GM12878 (cell line): ENCODE measurements around the gene SHANK1. TPM values are rescaled to one million over a fixed set of nuclear protein-coding genes. Genes with fewer than 3 reads are reported as not detected.
"Not testable (repeated sequence)": the region's sequence is repeated elsewhere in the genome, so short reads cannot be mapped to it uniquely, and the experiment has no call there.

Source experiments
- ATAC-seq: fragments of 200-7000 bp; cut with Tn5 transposase; 3 replicates; pipeline ENCODE4 v1.9.1; 2020; ENCODE audit warnings: mild to moderate bottlenecking, moderate library complexity
- BruUV-seq: library from RNA; stranded (reverse); fragments of 400-500 nt; replicated peaks from 2 replicates; lab custom pipeline; 2021; lab: Mats Ljungman, UMichigan
- CTCF ChIA-PET: fragments of 300-600 bp; sonication (Branson Sonifier 250); formaldehyde crosslinking; extraction: SDS; loops from one replicate; lab custom pipeline; 2021; ENCODE audit warnings: inconsistent platforms; lab: Yijun Ruan, JAX
- POLR2A ChIA-PET: fragments of 350-600 bp; formaldehyde crosslinking; extraction: SDS; loops from one replicate; lab custom pipeline; 2021; ENCODE audit warnings: inconsistent platforms; lab: Charles Lee
- RAD21 ChIA-PET: fragments of 300-600 bp; sonication (Branson Sonifier 250); formaldehyde crosslinking; loops from one replicate; lab custom pipeline; 2023; ENCODE audit warnings: antibody characterized with exemption; ENCODE audit not compliant: unreplicated experiment; lab: Charles Lee
- SMC1A ChIA-PET: fragments of 300-600 bp; sonication (Branson Sonifier 250); formaldehyde crosslinking; loops from one replicate; lab custom pipeline; 2023; ENCODE audit not compliant: unreplicated experiment, uncharacterized antibody; lab: Charles Lee
- DNase-seq: peaks from one replicate; pipeline ENCODE4 v3.0.0-alpha.2; 2011; ENCODE audit warnings: low read depth, low spot score
- FAIRE-seq: peaks from 3 replicates; lab custom pipeline; 2011; peaks lifted over from hg19 to GRCh38; lab: Jason Lieb, UNC
- H2AFZ ChIP-seq: 2 replicates; pipeline ENCODE4 v1.6.0; 2011; ENCODE audit warnings: low read depth, low read length, control low read depth; ENCODE audit not compliant: control insufficient read depth
- H3K27ac ChIP-seq: 2 replicates; pipeline ENCODE4 v1.5.1; 2011; ENCODE audit warnings: control low read depth; ENCODE audit not compliant: control insufficient read depth, insufficient read depth
- H3K27me3 ChIP-seq, 2 experiments: replicated peaks in 1 of 2; 2 replicates each; pipeline versions ENCODE4 v1.6.0 to v1.6.1; 2011; ENCODE audit warnings: low read length in 1 of 2; ENCODE audit not compliant: control insufficient read depth in 2 of 2, insufficient read depth in 2 of 2
- H3K36me3 ChIP-seq, 2 experiments: 2 replicates each; pipeline ENCODE4 v1.5.1; 2011; ENCODE audit warnings: low read length in 1 of 2; ENCODE audit not compliant: control insufficient read depth in 2 of 2, insufficient read depth in 2 of 2
- H3K4me1 ChIP-seq: 2 replicates; pipeline ENCODE4 v1.6.1; 2011; ENCODE audit warnings: mild to moderate bottlenecking, low read length, moderate library complexity, mixed read lengths; ENCODE audit not compliant: control insufficient read depth, insufficient read depth
- H3K4me2 ChIP-seq: 2 replicates; pipeline ENCODE4 v1.6.0; 2011; ENCODE audit warnings: control low read depth; ENCODE audit not compliant: control insufficient read depth, insufficient read depth
- H3K4me3 ChIP-seq: fragments of 200-600 bp; sonication (generic); 2 replicates; pipeline ENCODE4 v1.5.1; 2016
- H3K79me2 ChIP-seq: 2 replicates; pipeline ENCODE4 v1.6.0; 2011; ENCODE audit warnings: low read length; ENCODE audit not compliant: control insufficient read depth, insufficient read depth
- H3K9ac ChIP-seq: 2 replicates; pipeline ENCODE4 v1.8.0; 2011; ENCODE audit warnings: low read length, control low read depth, mixed read lengths; ENCODE audit not compliant: control insufficient read depth, insufficient read depth
- H3K9me3 ChIP-seq: replicated peaks from 3 replicates; pipeline ENCODE4 v1.5.1; 2011; ENCODE audit warnings: mild to moderate bottlenecking, low read length; ENCODE audit not compliant: control insufficient read depth, insufficient read depth
- H4K20me1 ChIP-seq: 2 replicates; pipeline ENCODE4 v1.6.0; 2011; ENCODE audit not compliant: control insufficient read depth, insufficient read depth
- BCLAF1 ChIP-seq: fragments of 450-650 bp; IDR thresholded peaks from 2 replicates; pipeline ENCODE4 v1.6.1; 2017; ENCODE audit warnings: antibody characterized with exemption, mild to moderate bottlenecking, moderate library complexity
- CREM ChIP-seq: IDR thresholded peaks from 2 replicates; pipeline ENCODE4 v1.6.1; 2014; ENCODE audit warnings: antibody characterized with exemption, low read depth
- GATAD2B ChIP-seq: fragments of 450-650 bp; conservative IDR thresholded peaks from 2 replicates; pipeline ENCODE4 v1.6.1; 2017; ENCODE audit warnings: low read depth, mild to moderate bottlenecking, moderate library complexity
- HCFC1 ChIP-seq: fragments of 150-350 bp; IDR thresholded peaks from 2 replicates; pipeline ENCODE4 v1.6.1; 2014; ENCODE audit warnings: low read length
- IRF4 ChIP-seq: IDR thresholded peaks from 2 replicates; pipeline ENCODE4 v1.6.1; 2011; ENCODE audit warnings: low read depth, low read length
- MXI1 ChIP-seq: fragments of 150-350 bp; IDR thresholded peaks from 2 replicates; pipeline ENCODE4 v1.6.1; 2011; ENCODE audit warnings: low read depth, mild to moderate bottlenecking, inconsistent platforms, low read length, improper control_type of control experiment
- POU2F2 ChIP-seq: IDR thresholded peaks from 3 replicates; pipeline ENCODE4 v1.6.1; 2011; ENCODE audit warnings: low read depth, mild to moderate bottlenecking, low read length, borderline replicate concordance
- SKIL ChIP-seq: fragments of 450-650 bp; IDR thresholded peaks from 2 replicates; pipeline ENCODE4 v1.6.1; 2017; ENCODE audit warnings: mild to moderate bottlenecking, low read depth, inconsistent platforms; ENCODE audit not compliant: poor library complexity, severe bottlenecking
- STAT3 ChIP-seq: IDR thresholded peaks from 2 replicates; pipeline ENCODE4 v1.6.1; 2011; ENCODE audit warnings: low read depth, low read length, improper control_type of control experiment
- TARDBP ChIP-seq: IDR thresholded peaks from 2 replicates; pipeline ENCODE4 v1.6.1; 2016; ENCODE audit warnings: borderline replicate concordance
- TBL1XR1 ChIP-seq: IDR thresholded peaks from 2 replicates; pipeline ENCODE4 v1.6.1; 2012; ENCODE audit warnings: low read depth, low read length, improper control_type of control experiment
- ZNF687 ChIP-seq: fragments of 450-650 bp; IDR thresholded peaks from 2 replicates; pipeline ENCODE4 v1.6.1; 2017; ENCODE audit warnings: mild to moderate bottlenecking, moderate library complexity
- WGBS: methylation state at CpG from one replicate; pipeline ENCODE4 v1.1.6; 2016; ENCODE audit warnings: low lambda C conversion rate; ENCODE audit not compliant: insufficient replicate concordance, insufficient coverage; ENCODE audit errors: missing lambda C conversion rate; 5-methylcytosine and 5-hydroxymethylcytosine counted together
- in situ Hi-C: fragments of 300-500 bp; cut with MboI; formaldehyde crosslinking; loops from 9 replicates; pipeline ENCODE4 v1.14.3; 2018; ENCODE audit warnings: mixed read lengths
- intact Hi-C: fragments of 100-400 bp; cut with micrococcal nuclease; formaldehyde crosslinking; loops from one replicate; pipeline ENCODE4 v1.14.2; 2022; ENCODE audit not compliant: unreplicated experiment
- polyA plus RNA-seq, 11 experiments: library from polyadenylated mRNA; depleted of rRNA in 4 of 11; unstranded in 6 of 11; stranded (reverse) in 5 of 11; fragments of >200 nt; fragmentation: Nextera tagmentation in 4 of 11; fragmentation: Illumina TruSeq in 1 of 11; extraction: Ambion mirVana in 4 of 11; extraction: Trizol in 1 of 11; gene quantifications; 1 replicate in 1 of 11; 2 replicates in 10 of 11; pipeline versions ENCODE4 v1.2.1 to v1.2.3, GENCODE V29; 2011 to 2016; ENCODE audit warnings: inconsistent platforms in 2 of 11, missing spikeins in 2 of 11, low read depth in 1 of 11
- total RNA-seq, 4 experiments: library from RNA; depleted of rRNA in 3 of 4; stranded (reverse); fragments of >200 nt in 3 of 4; fragmentation: Illumina TruSeq in 1 of 4; extraction: Trizol in 1 of 4; gene quantifications; 2 replicates each; pipeline versions ENCODE4 v1.2.1 to v1.2.3, GENCODE V29; 2013 to 2021

Gene SHANK1
- total and polyA plus RNA-seq, 10 of the 15 experiments (the other 5 are each of a cell fraction or from before 2014, with no cell fraction given) = not detected

GRCh38 chr19:50624949-50625600 lies 94.5 kb downstream of the SHANK1 start (continued):
- TF ChIP-seq ZNF687 (no peak), STAT3 (no peak), GATAD2B (no peak), TBL1XR1 (no peak), POU2F2 (no peak), MXI1 (no peak), CREM (no peak), TARDBP (no peak), IRF4 (no peak), SKIL (no peak), HCFC1 (no peak), BCLAF1 (no peak)

- H3K27me3 ChIP-seq, DNase-seq, SMC1A ChIA-PET, BruUV-seq, H3K4me2 ChIP-seq, H3K27ac ChIP-seq, H3K4me1 ChIP-seq, H3K79me2 ChIP-seq, H3K36me3 ChIP-seq, in situ Hi-C loops, H4K20me1 ChIP-seq, ATAC-seq, H2AFZ ChIP-seq, H3K9ac ChIP-seq, RAD21 ChIA-PET, POLR2A ChIA-PET, FAIRE-seq, H3K4me3 ChIP-seq, intact Hi-C loops, CTCF ChIA-PET, H3K9me3 ChIP-seq: not testable (repeated sequence)
- WGBS = 62% methylated on average over 2 of the region's 5 CpGs
These were observed 99.2 kb downstream of the SHANK1 start for GRCh38 chr19:50620394-50620906.
